DMS114 treated with DMSO at 0.1 percent for 48 hours (cell line): ENCODE data around the gene TMEM242.
"Not testable (repeated sequence)": the region's sequence is repeated elsewhere in the genome, so short reads cannot be mapped to it uniquely, and the experiment has no call there.

Source experiments
- DNase-seq: peaks from one replicate; lab custom pipeline; 2025; ENCODE audit not compliant: unreplicated experiment; lab: John Stamatoyannopoulos, UW

The TMEM242 gene

DNA sequence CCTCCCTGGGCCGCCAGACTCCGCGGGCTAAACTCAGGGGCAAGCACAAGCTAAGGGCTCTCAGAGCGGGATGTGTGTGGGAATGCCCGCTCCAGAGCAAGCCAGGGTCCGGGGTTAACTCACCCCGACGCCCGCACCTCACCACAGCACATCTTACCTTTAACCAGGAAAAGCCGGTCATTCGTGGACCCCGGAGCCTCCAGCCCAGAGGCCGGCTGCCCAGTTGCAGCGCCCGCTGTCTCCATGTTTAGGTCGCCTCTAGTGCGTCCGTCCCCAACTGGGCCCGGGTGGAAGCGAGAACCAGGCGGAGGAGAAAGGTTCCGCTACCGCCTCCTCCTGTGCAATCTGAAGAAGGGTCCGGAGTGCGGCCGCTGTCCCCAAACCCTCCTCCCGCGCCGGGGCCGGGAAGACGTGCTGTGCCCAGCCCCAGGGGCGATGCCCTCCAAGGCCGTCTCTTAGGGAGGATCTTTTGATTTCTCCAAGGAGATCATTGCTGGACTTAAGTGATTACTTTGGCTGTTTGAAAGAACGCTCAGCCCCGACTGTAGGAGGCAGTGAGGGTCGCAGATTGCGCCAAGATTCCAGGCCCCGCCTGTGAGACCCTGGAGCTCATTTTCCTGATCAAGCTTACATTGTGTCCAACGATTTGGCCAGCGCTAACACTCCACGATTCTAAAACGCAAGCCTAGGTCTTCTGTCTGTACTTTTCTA, at the start of gene TMEM242:
TSS of gene TMEM242 (minus strand) at position 265 of the 711 bp plus-strand sequence. CDS start at position 245, 20 bp downstream.
- DNase-seq: no peak

DNA sequence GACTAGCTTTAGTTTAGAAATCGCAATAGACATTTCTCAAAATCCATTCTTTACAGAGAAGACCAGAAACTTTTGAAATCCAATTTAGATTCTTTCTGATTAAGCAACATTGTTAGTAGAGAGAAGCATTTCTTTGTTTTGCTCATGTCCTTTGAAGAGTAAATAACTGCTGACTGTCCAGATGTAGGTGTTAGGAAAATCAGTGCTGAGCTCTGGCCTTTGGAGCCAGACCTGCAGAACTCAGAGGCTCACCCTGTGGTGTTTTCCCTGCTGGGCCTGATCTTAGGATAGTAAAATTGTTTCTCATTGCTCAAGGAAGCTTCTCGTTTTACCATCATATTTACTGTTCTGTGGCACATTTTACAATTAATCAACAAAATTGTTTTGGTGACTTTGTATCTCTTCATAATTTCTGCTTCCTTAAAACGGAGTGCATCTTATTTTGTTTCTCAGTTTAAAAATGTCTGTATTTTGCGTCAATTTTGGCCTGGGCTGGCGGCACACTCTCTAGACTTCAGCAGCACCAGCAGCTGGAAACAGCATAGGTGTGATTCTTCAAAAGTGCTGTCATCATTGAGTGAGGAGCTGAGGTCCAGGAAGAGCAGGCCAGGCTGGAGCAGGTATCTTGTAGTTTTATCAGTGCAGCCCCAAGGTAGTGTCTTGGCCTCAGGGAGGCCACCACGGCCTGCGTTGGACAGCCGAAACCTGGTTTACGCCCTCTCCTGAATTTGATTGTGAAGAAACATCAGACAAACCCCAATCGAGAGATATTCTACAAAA, 49.4 kb upstream of the TMEM242 start:
- DNase-seq: no peak

DNA sequence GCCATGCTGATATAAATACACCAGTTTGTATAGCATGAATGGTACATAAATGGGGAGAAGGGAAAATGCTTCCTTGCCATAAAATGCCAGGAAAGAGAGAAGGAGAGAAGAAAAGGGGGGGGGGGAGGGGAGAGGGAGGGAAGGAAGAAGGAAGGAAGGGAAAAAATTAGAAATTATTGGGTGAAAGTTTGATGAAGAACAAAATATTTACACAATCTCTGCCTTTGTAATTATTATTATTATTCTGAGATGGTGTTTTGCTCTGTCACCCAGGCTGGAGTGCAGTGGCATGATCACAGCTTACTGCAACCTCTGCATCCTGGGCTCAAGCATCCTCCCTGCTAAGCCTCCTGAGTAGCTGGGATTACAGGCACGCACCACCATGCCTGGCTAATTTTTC, 47.4 kb upstream of the TMEM242 start:
- DNase-seq: no peak

DNA sequence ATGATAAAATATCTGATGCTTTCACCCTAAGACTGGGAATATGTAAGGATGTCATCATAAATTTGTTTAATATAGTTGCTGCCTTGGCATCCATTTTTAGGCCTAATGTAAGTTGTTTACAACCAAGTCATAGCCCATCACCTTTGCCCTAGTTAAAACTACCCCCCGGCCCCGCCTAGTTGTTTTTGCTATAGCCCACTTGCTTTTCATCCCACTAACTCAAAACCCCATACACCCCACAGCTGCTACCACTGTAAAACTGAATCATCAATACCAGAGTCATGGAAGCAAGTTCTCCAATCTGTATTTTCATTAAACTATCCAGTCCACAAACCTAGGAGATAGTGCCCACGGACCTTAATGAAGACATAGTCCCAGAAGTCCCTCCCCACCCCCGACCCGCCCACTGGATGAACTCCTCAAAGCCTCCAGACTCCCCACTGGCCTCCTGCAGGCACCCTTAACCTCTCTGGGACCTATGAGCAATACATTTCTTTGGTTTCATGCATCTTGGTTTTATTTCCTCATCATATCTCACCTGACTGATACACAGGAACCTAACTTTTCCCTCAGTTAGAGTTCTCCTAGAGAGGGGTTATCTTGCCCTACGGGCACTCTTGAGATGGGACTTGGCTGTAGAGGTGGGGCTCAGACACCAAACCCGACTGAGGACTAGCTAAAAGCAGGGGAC, 45.2 kb upstream of the TMEM242 start:
- no peak for DNase-seq

DNA sequence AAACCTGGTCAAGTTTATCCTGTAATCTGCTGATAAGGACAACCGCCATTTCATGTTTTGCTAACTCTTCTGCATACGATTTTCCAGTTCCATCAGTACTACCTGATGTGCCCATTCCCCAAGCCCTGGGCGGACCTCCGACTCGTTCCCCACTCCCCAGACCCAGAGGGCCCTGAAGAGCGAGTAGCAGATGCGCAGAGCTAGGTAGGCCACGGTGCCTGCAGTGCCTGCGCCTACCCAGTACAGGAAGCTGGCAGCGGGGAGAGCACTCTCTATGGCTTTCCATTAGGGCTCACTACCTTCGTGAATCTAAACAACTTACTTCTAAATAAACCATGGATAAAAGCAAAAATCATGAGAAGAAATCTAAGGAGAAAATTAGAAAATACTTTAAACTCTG, 43.3 kb upstream of the TMEM242 start:
- DNase-seq: no peak

DNA sequence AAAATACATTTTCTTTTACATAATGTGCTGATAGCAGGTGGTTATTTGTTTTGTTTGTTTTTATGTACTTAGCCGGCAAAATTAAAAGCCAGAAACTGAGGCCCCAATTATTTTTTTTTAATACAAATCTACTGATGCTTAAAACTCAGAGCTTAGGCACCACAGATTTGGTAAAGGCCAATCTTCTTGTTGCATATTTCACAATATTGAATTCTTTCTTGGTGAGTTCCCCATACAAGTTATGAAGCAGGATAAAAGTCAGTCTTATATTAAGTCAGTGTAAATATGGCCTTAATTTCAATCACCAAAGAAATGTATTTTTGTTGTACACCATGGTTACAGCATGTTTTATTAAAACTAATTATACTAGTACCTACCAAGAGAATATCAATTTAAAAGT, 41.4 kb upstream of the TMEM242 start:
- DNase-seq: no peak

DNA sequence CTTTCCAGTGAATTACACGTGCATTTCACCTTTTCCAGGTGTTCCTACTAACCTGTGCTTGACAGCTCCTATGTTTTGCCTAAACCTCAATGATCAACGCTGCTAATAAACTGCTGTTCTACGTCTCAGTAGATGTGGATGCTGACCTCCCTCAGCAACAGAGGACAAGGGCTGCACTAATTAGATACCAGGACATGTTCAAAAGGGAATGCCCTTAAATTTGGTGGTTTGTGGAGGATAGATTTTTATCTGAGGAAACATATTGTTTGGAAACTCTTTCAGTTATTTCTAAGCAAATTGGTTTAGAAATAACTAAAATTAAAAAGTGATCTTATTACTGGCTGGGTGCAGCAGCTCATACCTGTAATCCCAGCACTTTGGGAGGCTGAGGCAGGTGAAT, 38.6 kb upstream of the TMEM242 start:
- DNase-seq: no peak

DNA sequence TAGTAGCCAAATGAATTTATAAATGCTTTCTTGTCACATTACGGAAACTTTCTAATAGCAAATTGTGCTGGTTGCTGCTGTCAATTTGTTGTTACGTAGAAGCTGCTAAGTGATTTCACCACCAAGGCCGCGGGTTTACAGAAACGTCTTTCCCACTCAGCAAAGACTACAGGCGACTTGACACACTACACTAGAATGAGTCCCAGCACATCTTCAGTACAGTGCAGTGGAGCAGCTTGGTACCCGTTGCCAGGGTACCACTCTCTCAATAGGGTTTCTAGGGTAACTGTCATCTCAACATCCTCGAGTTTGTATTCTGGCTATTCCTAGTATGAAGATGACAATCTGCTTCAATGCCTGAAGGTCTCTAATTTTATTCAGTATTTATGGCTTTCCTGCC, 35.0 kb upstream of the TMEM242 start:
- no peak for DNase-seq

DNA sequence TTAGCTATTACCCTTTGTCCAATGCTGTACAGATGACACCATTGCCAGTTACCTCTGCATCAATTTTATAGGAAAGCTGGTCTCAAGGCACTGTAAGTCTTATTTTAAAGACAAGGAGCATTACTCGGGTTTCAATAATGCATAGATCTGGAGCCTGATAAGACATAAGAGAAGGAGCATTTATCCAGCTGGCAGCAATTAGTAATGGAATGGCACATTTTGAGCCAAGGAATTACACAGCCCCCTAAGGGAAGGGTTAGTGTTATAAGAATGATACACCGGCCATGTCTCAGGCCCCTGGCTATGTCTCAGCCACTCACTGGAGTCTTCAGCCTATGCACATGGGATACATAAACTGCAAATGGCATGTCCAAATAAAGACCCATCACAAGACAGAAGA, 23.1 kb upstream of the TMEM242 start:
- DNase-seq: no peak

DNA sequence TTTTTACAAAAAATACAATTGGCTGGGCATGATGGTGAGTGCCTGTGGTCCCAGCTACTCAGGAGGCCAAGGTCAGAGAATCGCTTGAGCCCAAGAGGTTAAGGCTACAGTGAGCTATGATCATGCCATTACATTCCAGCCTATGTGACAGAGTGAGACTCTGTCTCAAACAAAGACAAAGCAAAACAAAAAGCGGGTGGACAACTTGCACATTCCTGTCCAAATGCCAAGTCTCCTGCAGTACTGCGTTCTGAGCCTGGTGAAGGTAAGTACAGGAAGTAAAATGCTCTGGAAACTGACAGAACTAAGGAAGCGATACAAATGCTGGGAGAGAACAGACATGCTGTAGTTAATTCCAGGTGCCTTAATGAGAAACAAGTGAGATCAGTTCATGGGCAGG, 20.4 kb upstream of the TMEM242 start:
- no peak for DNase-seq

DNA sequence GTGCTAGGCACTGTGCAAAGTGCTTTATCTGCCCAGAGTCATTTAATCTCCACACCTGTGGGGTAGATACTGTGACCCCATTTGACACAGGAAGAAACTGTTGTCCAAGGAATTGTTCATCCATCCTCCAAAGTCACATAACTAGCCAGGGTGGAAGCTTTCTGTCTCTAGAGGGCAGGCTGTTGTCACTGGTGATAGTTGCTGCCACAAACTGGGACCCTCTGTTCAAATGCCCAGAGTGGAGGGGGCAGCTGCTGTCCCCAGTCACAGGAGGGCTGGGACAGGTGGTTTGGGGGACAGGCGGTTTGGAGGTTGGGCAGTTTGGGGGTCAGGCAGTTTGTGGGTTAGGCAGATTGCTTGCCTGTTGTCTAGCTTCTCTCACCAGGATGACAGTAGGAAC, 16.1 kb upstream of the TMEM242 start:
- no peak for DNase-seq

DNA sequence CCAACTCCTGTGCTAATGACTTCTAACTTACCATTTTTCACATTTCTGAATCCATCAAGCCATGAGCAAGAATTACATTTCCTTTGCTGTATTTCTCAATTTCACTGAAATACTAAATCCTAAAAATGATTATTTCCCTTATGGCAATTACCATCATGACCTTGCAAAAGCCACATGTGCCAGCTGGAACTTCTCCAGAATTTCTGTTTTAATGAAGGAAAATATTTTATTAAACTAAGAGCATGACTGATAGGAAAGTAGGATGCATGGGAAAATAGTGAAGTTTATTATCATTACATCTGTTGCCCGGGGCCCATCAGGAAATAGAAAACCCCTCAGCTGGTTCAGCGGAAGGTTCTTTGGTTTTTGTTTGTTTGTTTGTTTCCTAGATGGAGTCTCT, 14.4 kb upstream of the TMEM242 start:
- no peak for DNase-seq

DNA sequence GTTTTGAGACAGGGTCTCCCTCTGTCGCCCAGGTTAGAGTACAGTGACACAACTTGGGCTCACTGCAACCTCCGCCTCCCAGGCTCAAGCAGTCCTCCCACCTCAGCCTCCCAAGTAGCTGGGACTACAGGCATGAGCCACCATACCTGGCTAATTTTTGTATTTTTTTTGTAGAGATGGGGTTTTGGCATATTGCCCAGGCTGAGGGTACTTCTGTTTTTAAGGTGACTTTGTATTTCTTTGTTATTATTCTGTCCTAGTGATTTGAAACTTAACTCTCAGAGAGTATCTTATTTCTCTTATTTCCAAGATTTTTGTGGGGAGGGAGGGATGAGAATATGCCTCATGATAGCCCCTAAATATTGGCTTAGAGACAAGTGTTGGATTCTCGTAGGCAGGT, 14.0 kb upstream of the TMEM242 start:
- DNase-seq: not testable (repeated sequence)

DNA sequence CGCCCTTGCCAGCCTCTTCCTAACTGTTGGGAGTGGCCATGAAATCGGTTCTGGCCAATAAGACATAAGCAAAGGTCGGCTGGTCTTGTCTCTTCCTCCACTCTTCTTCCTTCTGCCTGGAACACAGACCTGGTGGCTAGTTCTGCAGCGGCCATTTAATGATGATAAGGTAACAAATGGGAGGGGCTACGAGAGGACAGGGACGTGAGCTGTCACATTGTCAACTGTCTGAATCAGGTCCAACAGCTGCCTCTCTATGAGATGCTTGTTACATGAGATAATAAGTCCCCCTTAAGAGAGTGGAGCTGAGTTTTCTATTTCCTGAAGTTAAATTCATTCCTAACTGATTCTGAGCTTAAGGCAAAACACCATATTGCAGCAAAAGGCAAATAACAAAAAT, 12.5 kb upstream of the TMEM242 start:
- DNase-seq: no peak

DNA sequence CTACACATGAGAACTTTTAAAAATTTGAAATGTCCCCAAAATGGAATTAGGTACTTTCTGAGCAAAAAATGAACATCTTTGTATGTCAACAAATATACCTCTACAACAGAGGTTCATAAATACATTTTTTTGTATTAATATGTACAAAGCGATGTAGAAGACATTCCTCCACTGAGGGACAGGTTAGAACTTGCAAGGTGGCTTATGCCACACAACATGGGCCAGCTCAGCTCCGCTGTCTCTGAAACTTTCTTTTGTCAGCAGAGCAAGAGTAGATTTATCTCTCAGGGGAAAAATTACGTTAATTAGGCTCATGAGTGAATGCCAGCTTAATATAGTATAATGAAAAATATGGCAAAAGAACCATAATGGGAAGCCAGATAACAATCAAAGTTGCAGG, 10.6 kb upstream of the TMEM242 start:
- no peak for DNase-seq

DNA sequence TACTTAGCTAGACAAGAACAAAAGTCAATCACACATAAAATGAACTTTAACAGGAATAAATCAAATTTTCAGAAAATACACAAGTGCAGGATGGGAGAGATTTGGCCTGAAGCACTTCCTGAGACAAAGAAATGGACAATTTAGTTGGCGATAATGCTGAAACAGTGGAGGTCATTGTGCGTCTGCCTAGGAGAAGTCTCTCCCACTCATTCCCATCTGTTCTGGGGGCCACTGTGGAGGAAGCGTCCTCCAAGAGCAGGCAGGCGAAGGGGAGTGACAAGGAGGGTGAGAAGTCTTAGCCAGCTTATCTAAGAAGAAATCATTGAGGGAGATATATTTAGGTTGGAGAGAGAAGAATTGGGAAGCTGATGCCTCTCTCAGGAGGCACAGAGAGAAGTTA, 10.2 kb upstream of the TMEM242 start:
- DNase-seq: no peak

DNA sequence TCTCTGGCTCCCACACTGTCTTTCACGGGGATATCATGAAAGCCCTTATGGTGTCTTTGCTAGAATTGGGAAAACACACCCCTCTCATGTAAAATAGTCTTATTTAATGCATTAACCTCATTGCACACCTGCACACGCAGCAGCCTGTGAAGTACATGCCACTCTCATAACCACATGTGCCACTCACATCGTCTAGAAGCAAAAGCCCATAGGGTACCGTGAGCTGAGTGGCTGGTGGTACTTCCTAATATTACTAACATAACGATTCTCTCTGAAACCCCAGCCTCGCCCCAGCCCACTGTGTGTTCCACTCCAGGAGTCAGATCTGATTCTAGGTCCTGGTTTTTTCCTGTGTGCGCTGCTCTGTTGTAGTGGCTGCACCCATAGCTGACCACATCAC, 9.5 kb upstream of the TMEM242 start:
- no peak for DNase-seq

DNA sequence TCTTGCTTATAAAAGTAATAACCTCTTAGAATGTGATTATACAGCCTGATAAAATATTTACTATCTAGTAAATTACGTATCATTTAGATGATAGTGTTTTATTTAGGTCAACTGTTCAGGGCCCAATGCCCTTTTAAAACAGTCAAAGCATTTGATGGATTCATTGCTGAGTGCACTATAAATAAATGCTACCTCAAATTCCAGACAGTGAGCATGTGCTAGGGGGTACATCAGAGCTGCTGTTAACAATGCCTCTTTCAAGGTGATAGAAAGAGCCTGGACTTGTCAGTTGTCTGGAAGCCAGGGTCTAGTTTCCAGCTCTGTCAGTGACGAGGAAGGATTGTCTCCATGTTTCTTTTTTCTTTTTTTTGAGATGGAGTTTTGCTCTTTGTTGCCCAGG, 7.5 kb upstream of the TMEM242 start:
- no peak for DNase-seq

DNA sequence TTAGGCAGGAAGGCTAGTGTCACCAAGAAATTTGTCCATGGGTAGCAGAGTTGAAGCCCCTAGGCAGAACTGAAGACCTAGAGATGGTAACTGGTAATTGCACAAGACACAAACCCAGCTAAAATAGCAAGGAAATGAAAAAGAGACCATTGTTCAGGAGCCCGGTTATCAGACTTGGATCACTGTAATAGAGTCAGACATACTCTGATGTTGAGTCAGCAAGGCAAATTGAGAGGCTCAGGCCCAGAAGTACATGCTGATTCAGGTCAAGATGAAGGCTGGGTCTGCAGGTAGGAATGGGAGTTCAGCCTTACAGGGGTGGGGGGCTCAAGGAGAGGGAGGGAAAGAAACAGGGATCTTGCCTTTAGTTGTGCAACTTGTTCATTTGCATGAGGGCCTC, 6.5 kb upstream of the TMEM242 start:
- no peak for DNase-seq

DNA sequence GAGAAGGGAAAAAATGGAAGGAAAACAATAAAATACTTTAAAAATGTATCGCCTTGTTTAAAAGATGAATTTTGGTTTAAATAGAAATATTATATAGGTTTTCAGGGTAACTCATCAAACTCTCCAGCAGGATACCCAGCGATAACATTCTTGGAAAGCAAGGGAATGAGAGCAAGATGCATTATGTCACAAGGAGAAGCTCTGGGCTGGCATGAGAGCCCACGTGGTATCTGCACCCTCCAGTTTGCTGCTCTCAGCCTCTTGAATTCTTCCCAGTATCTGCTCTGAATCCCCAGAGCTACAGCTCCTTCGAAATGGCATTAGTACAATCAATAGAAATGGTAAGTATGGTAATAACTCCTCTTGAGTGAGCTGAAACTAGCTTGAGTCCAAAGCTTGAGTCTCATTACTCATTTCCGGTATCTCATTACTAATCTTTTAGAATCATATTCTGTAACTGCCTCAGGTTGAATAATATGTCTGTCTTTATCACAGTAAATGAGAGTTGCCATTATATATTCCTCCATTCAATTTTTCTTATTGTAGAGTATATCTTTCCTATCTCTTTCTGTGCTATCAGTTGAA, 4.9 kb upstream of the TMEM242 start:
- DNase-seq: no peak

DNA sequence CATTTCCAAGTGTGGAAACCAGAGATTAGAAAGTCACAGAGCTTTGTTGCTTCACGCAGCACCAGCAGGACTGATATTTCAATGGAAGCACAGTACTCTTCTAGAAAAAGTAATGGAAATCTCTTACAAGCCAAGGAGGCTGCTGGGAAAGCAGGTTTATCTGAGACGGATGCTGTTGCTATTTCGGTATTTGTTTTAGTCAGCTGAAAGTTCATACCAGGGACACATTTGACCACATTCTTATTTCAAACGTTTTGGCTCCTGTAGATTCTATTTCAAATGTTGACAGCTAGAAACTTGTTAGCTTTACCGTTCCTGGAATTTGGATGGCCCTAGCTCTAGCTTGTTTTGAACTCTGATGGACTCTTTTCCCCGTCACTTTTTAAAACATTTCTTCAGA, 3.7 kb upstream of the TMEM242 start:
- DNase-seq: no peak
